M059J (cell line): ENCODE data around the gene GGT6. TPM values are rescaled to one million over a fixed set of nuclear protein-coding genes. Genes with fewer than 3 reads are reported as not detected.
A peak's percentile ranks its signal among the peaks of the same experiment; 100 is the strongest.
"Not testable (repeated sequence)": the region's sequence is repeated elsewhere in the genome, so short reads cannot be mapped to it uniquely, and the experiment has no call there.

Source experiments
- DNase-seq: peaks from one replicate; pipeline ENCODE4 v3.0.0-alpha.2; 2012; ENCODE audit warnings: low read depth
- total RNA-seq: library from RNA; depleted of rRNA; stranded (reverse); fragments of >200 nt; shearing (Covaris generic); gene quantifications from 2 replicates; pipeline ENCODE4 v1.2.3, GENCODE V29; 2014; rRNA removed

GGT6 gene, protein sequence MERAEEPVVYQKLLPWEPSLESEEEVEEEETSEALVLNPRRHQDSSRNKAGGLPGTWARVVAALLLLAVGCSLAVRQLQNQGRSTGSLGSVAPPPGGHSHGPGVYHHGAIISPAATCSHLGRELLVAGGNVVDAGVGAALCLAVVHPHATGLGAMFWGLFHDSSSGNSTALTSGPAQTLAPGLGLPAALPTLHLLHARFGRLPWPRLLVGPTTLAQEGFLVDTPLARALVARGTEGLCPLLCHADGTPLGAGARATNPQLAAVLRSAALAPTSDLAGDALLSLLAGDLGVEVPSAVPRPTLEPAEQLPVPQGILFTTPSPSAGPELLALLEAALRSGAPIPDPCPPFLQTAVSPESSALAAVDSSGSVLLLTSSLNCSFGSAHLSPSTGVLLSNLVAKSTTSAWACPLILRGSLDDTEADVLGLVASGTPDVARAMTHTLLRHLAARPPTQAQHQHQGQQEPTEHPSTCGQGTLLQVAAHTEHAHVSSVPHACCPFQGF
- not detected in 2 replicates for total RNA-seq

- no peak for DNase-seq
Measured at GRCh38 chr17:4560421-4560820, at the start of gene GGT6. GGT6 (minus strand) TSS chr17:4560577; CDS start chr17:4560521, 56 bp downstream.

- DNase-seq, result no peak
Measured at GRCh38 chr17:4610162-4610561, 49.8 kb upstream of the GGT6 start.

DNA sequence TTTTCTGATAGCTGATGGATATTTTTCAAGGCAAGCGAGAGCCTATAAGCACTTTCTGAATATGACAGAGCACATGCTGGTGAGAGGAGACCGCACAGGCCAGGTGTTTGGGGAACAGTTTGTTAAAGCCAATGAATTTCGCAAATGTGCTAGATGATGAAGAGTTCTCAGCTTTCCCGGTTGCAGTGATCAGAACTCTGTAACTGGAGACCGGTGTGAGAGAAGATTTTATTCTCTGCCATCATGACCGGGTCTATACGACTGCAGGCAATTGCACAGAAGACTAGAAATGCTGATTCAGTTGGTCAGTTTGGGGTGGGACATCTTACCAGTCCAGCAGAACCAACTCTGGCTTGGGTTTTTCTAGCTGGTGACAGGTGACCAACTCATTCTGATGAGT is 49.4 kb upstream of the GGT6 start:
- no peak for DNase-seq

GRCh38 chr17:4607773-4608187 is 47.4 kb upstream of the GGT6 start:
- DNase-seq, result peak; percentile 63

DNA sequence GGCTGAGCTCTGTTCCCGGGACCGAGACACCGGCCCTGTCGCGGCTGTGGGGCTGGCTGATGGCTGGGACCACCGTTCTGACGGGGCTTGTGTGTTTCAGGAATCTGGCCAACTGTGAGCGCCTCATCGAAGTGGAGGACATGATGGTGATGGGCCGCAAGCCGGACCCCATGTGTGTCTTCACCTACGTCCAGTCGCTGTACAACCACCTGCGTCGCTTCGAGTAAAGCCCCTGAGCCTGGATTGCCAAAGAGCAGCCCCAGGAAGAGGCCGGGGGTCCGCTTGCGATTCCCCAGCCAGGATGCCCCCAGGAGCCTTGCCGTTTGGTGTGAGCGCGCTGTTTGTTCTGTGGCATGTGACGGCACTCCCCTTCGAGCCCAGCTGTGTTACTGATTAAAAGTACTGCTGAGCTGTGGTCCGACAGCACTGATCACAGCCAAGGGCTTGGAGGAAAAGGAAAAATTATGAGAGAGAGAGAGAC is 46.9 kb upstream of the GGT6 start:
- DNase-seq, result no peak

GRCh38 chr17:4605826-4606225 is 45.4 kb upstream of the GGT6 start:
- DNase-seq, result peak; percentile 38

- not testable (repeated sequence) for DNase-seq
Measured at GRCh38 chr17:4604736-4605135, 44.4 kb upstream of the GGT6 start.

DNA sequence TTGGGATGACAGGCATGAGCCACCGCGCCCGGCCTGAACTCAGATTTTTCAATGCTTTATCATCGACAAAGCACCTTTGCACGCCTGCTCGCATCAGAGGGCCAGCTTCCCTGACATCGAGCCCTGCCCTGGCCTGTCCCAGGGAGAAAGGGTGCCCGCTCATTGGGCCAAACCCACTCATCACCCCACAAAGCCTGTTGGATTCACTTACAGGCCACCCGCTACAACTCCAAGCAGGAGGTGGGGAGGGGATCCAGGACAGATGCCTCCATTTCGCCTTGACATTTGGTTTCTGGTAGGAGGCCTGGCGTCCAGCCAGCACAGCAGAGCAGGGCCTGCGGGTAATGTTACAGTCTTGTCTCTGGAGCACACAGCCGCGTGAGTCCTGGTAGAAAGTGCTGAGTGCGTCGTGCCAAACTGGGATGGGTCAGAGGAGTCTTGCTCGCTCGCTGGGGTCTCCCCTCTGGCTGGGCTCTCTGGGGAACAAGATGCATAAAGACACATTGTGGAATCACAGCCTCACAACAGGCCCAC is 43.8 kb upstream of the GGT6 start:
- DNase-seq, result peak; percentile 23

- no peak for DNase-seq
Measured at GRCh38 chr17:4602041-4602440, 41.7 kb upstream of the GGT6 start.

DNA sequence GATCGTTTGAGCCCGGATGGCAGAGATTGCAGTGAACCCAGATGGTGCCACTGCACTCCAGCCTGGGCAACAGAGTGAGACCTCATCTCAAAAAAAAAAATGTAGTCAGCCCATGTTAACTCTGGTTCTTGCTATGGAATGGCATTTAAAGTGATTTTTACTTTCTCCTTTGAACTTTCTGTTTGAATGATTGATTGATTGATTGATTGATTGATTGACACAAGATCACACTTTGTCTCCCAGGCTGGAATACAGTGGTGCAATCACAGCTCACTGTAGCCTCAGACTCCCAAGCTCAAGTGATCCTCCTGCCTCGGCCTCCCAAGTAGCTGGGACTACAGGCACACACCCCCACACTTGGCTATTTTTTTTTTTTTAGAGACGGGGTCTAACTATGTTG is 40.9 kb upstream of the GGT6 start:
- no peak for DNase-seq

GRCh38 chr17:4600563-4600962 is 40.2 kb upstream of the GGT6 start:
- no peak for DNase-seq

DNA sequence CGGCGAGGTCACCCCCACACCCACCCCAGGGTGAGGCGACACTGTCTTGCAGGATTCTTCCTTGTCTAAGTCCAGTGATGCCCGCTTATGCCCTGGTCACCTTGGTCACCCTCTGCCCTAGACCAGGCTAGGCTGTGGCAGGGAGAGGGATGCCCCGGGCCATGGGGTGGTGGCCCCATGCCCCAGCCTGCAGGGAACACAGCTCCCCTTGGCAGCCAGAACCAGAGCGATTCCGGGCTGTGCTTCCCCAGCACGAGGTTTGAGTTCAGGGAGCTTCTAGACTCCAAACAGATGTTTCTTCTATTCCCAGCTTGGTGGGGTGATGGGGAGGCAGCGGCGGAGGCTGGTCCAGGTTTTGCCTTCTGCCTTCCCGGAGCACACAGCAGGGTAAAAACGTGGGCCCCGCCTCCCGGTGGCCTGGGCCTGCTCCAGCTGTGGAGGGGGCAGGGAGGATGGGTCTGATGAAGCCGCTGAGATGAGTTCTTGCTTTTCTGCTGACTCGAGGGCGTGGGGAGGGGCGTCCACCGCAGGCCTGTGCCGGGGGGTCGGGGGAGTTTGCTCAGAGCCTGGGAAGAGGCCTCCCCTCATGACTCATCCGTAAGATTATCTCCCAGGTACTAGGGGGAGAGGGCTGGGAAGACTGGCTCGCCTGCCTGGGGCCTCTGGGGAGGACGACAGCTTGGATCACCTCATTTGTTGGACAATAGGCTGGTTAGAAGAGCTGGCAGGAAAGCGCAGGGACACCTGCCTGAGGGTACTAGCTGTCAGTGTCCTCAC is 39.3 kb upstream of the GGT6 start:
- DNase-seq, result no peak

DNA sequence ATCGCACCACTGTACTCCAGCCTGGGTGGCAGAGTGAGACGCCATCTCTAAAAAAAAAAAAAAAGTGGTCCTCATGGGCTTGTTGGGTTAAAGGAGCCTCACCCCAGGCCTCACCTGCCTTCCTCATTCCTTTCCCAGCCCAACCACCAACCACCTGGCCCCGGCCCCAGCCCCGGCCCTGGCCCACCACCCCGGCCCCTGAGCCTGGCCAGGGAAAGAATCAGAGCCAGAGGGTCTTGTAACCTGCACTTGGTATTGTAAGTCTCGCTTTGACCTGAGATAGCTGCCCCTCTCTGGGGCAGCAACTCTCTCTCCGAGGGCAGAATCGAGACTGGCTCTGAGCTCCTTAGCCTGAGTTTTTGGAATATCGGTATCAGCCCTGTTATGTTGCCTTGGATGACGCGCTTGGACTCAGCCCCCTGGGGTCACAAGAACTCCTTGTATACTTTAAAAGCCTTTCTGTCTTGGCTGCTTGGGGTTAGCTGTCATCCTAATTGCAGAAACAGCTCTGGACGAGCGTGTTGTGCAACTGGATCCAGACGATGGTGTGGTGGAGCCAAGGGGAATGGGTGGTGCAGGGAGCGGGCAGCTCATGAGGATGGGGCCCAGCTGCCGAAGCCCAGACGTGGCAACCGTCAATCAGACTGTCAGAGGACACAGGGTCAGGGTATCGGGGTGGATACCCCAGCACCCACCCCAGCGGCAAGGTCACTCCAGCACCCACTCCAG is 38.6 kb upstream of the GGT6 start:
- no peak for DNase-seq

GRCh38 chr17:4597975-4598374 is 37.6 kb upstream of the GGT6 start:
- DNase-seq, result no peak

- no peak for DNase-seq
Measured at GRCh38 chr17:4596636-4597380, 36.4 kb upstream of the GGT6 start.

DNA sequence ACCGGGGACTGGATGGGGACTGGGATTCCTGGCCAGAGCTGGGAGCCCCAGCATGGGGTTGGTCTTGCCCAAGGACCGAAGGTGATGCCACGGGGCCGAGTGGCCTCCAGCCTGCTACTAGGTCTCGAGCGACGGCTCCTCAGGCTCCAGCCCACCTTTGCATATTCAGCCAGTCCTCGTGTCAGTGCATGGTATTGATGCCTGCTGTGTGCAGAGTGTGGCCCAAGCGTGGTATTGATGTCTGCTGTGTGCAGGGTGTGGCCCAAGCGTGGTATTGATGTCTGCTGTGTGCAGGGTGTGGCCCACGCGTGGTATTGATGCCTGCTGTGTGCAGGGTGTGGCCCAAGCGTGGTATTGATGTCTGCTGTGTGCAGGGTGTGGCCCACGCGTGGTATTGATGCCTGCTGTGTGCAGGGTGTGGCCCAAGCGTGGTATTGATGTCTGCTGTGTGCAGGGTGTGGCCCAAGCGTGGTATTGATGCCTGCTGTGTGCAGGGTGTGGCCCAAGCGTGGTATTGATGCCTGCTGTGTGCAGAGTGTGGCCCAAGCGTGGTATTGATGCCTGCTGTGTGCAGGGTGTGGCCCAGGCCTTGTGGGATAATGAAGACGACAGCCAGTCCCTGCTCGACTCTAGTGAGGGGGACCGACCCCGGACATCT is 35.4 kb upstream of the GGT6 start:
- not testable (repeated sequence) for DNase-seq

GRCh38 chr17:4594931-4595684 is 34.7 kb upstream of the GGT6 start:
- no peak for DNase-seq

DNA sequence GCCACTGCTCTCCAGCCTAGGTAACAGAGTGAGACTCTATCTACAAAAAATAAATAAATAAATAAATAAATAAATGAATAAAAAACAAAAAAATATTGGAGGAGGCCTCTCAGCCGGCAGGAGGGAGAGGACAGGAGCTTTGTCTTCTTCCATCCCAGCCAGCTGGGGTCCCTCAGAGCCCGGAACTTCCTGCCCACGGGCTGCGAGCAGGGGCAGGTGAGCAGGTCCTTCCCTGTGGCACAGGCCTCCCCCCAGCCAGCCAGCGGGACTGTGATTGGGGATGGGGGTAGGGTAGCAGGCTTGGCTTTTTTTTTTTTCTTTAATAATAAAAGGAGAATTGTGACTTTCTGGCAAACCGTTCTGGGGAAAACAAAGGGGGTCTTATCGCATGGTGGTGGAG is 34.0 kb upstream of the GGT6 start:
- no peak for DNase-seq

DNA sequence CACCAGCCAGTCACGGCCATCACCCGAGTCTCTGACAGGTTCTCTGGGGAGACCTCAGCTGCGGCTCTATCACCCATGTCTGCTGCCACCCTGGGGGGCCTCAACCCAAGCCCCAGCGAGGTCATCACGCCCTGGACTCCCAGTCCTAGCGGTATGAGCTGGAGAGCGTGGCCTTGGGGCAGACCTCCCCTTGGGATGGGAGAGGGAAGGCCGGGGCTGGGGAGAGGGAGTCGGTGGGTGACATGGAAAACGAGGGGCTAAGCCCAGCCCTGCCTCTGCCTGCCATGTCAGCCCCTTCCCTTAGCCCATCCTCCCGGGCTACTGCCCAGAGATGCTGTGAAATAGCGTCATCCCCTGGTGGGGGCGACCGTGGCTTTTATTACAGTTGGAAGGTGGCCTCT is 32.6 kb upstream of the GGT6 start:
- DNase-seq, result no peak
